Measurements from ENCODE around the gene PPFIA2. TPM values are rescaled to one million over a fixed set of nuclear protein-coding genes. Genes with fewer than 3 reads are reported as not detected.

PPFIA2 gene
- polyA plus RNA-seq, 1 of the 3 experiments (the other 2 are of a cell fraction), result not detected

- H2AFZ ChIP-seq (ENCODE audit: low read depth), result no peak overlapping the region
- WGBS (ENCODE audit: low lambda C conversion rate), result 3% methylated on average over 3 of the region's 3 CpGs
- no peak overlapping the region for H3K27ac ChIP-seq (ENCODE audit: low read depth in 2 of 2, low read length in 1 of 2)
- H3K27me3 ChIP-seq (ENCODE audit: insufficient read depth), result no peaks in the 10 kb centered on the region
- no peaks in the 10 kb centered on the region for H3K9me3 ChIP-seq
- H3K4me3 ChIP-seq (ENCODE audit: low read depth in 2 of 2, low read length in 1 of 2), result no peak overlapping the region
- H4K20me1 ChIP-seq (ENCODE audit: insufficient read depth), result no peaks in the 10 kb centered on the region
- TF ChIP-seq REST (IDR thresholded peaks at IDR 0.05; ENCODE audit: low read depth, low read length) (no peak), GABPA (IDR thresholded peaks at IDR 0.05; ENCODE audit: low read depth) (no peak), IRF3 (IDR thresholded peaks at IDR 0.05; ENCODE audit: low read depth, low read length) (no peak), MXI1 (IDR thresholded peaks at IDR 0.05; ENCODE audit: low read depth, low read length) (no peak), NFIC (IDR thresholded peaks at IDR 0.05; ENCODE audit: borderline replicate concordance) (no peak), EP300 (IDR thresholded peaks at IDR 0.05; ENCODE audit: borderline replicate concordance in 1 of 2, low read depth in 1 of 2, low read length in 1 of 2) (no peak), USF1 (IDR thresholded peaks at IDR 0.05; ENCODE audit: borderline replicate concordance, low read depth) (no peak), RXRA (IDR thresholded peaks at IDR 0.05; ENCODE audit: borderline replicate concordance, low read depth) (no peak), MAX (IDR thresholded peaks at IDR 0.05; ENCODE audit: low read depth) (no peak), EZH2phosphoT487 (IDR thresholded peaks at IDR 0.05; ENCODE audit: borderline replicate concordance, low read depth) (no peak), SIN3A (IDR thresholded peaks at IDR 0.05; ENCODE audit: borderline replicate concordance, low read depth, low read length) (no peak), SMC3 (IDR thresholded peaks at IDR 0.05; ENCODE audit: low read depth, low read length) (no peak), ELF1 (IDR thresholded peaks at IDR 0.05) (no peak), RAD21 (IDR thresholded peaks at IDR 0.05; ENCODE audit: low read length) (no peak), RCOR1 (IDR thresholded peaks at IDR 0.05; ENCODE audit: low read length) (no peak), YY1 (IDR thresholded peaks at IDR 0.05; ENCODE audit: low read depth) (no peak)
- POLR2A ChIA-PET, result no interaction called here
- no peak for DNase-seq
- no peak overlapping the region for H3K4me2 ChIP-seq
- CTCF ChIA-PET, result no interaction called here
- H3K9me2 ChIP-seq, result 0 out of 2 replicates have a peak, but pooled peaks cover 2% of the 10 kb centered on the region
- no peak overlapping the region for H3K9ac ChIP-seq
- H3K36me3 ChIP-seq (replicated peaks in 1 of 2; ENCODE audit: control insufficient read depth in 1 of 2, insufficient read depth in 2 of 2, low read length in 1 of 2), result no peaks in the 10 kb centered on the region
- no peaks in the 10 kb centered on the region for H3F3A ChIP-seq (replicated peaks; ENCODE audit: insufficient read depth)
- H3K79me2 ChIP-seq (ENCODE audit: insufficient read depth), result no peaks in the 10 kb centered on the region
- H3K4me1 ChIP-seq (ENCODE audit: control insufficient read depth in 1 of 2, insufficient read depth in 2 of 2, low read depth in 1 of 2, low read length in 1 of 2), result no peaks in the 10 kb centered on the region
Observed at GRCh38 chr12:81417056-81417455, 342.1 kb downstream of the PPFIA2 start.
